Omental fat pad (tissue), 4 donors: ENCODE results near the gene TTC7B. TPM values are rescaled to one million over a fixed set of nuclear protein-coding genes. Genes with fewer than 3 reads are reported as not detected.
"Not testable (repeated sequence)": the region's sequence is repeated elsewhere in the genome, so short reads cannot be mapped to it uniquely, and the experiment has no call there.

Experiments
- ATAC-seq: fragments of 150-250 bp; one replicate; pipeline ENCODE4 v1.9.1; 2016; ENCODE audit warnings: mild to moderate bottlenecking, moderate library complexity; ENCODE audit not compliant: low FRiP score
- DNase-seq: peaks from one replicate; pipeline ENCODE4 v3.0.0-alpha.2; 2019; ENCODE audit warnings: low spot score
- total RNA-seq, 4 donors: library from RNA; depleted of rRNA; stranded (reverse); fragments of >200 nt; gene quantifications; one replicate each; pipeline ENCODE4 v1.1.0, GENCODE V29; 2016
- TF ChIP-seq, protein P1 (sequence below), 3 donors: fragments of 450-650 bp; IDR thresholded peaks; one replicate each; pipeline ENCODE4 v1.5.1; 2016 to 2017; ENCODE audit warnings: antibody characterized with exemption in 3 of 3, mild to moderate bottlenecking in 3 of 3, moderate library complexity in 2 of 3

The TTC7B gene
- total RNA-seq, 4 donors from 2014 or later = 31.9 to 56.3 (median 38.4) TPM

- no peak for ATAC-seq
- TF ChIP-seq, protein P1, sequence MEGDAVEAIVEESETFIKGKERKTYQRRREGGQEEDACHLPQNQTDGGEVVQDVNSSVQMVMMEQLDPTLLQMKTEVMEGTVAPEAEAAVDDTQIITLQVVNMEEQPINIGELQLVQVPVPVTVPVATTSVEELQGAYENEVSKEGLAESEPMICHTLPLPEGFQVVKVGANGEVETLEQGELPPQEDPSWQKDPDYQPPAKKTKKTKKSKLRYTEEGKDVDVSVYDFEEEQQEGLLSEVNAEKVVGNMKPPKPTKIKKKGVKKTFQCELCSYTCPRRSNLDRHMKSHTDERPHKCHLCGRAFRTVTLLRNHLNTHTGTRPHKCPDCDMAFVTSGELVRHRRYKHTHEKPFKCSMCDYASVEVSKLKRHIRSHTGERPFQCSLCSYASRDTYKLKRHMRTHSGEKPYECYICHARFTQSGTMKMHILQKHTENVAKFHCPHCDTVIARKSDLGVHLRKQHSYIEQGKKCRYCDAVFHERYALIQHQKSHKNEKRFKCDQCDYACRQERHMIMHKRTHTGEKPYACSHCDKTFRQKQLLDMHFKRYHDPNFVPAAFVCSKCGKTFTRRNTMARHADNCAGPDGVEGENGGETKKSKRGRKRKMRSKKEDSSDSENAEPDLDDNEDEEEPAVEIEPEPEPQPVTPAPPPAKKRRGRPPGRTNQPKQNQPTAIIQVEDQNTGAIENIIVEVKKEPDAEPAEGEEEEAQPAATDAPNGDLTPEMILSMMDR (IDR thresholded peaks at IDR 0.05) = no peak
- DNase-seq = no peak
Observed at GRCh38 chr14:90830931-90831701, 14.9 kb upstream of the TTC7B start.

GRCh38 chr14:90829677-90830076 is 13.4 kb upstream of the TTC7B start:
- no peak for DNase-seq
- TF ChIP-seq, protein P1 (IDR thresholded peaks at IDR 0.05) = no peak
- ATAC-seq = no peak

DNA sequence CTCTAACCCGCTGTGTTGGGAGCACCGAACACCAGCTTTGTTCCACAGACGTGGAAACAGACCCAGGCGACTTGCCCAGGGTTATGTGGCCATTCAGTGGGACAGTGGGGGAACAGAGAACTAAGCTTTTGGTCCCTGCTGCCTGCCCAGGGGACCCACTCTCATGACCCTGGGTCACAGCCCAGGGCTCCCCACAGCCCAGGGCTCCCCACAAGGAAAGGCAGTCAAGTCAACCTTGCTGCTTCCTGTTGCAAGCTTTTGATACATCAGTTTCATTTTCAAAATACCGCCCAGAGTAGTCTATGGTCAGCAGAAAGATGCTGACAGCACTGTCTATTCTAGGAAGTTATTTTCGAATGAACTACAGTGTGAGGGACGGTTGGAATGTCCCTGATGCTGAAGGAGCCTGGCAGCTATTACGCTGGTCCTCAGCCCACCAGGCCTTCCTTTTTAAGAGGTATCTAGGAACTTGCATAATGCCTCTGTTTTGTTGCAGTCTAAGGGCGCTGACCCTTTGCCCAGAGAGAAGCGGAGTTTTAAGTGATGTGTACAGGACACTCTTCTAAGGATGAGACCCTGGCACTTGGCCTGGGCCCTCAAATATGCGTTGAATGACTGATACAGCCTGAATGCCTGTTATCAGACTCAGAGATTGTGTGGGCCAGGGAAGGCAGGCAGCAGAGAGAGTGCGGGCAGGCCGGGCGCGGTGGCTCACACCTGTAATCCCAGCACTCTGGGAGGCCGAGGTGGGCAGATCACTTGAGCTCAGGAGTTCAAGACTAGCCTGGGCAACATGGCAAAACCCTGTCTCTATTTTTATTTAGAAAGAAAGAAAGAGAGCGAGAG is 12.6 kb upstream of the TTC7B start:
- no peak for ATAC-seq
- no peak for DNase-seq
- TF ChIP-seq, protein P1 (IDR thresholded peaks at IDR 0.05) = no peak

- TF ChIP-seq, protein P1 (IDR thresholded peaks at IDR 0.05) = no peak
- peak; percentile 79 for DNase-seq
- ATAC-seq = peak; percentile 99
Observed at GRCh38 chr14:90827919-90828610, 11.8 kb upstream of the TTC7B start.

DNA sequence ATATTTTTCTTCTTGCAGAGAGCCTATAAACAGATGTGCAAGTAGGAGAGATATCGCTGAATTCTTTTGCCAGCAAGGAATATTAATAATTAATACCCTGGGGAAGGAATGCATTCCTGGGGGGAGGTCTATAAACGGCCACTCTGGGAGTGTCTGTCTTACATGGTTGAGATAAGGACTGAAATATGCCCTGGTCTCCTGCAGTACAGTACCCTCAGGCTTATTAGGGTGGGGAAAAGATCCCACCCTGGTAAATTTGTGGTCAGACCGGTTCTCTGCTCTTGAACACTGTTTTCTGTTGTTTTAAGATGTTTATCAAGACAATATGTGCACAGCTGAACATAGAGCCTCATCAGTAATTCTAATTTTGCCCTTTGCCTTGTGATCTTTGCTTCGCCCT is 7.3 kb upstream of the TTC7B start:
- not testable (repeated sequence) for DNase-seq, ATAC-seq

DNA sequence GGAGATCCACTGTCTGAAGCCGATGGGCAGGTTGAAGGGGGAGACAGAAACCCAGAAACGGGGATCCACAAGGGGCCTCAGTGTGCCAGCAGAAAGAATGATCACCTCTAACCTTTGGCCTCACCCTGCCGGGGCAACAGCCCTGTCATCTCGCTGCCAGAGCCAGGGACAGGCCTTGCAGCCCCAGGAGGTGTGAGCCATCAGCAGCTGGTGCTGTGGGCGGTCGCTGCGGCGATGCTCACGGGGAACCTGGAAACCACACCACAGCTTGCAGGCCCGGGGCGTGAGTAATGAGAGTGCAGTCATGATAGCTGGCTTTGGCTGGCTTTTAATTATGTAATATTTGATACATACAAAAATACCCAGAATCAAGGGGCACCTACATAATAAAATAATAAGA is 4.7 kb upstream of the TTC7B start:
- no peak for ATAC-seq
- DNase-seq = no peak
- TF ChIP-seq, protein P1 (IDR thresholded peaks at IDR 0.05) = no peak

- TF ChIP-seq, protein P1 (IDR thresholded peaks at IDR 0.05) = no peak
- DNase-seq (no peak), ATAC-seq (no peak)
Observed at GRCh38 chr14:90819734-90820393, 3.6 kb upstream of the TTC7B start.
